ENCODE results near the gene PEX6.
A peak's percentile ranks its signal among the peaks of the same experiment; 100 is the strongest.

PEX6 gene

DNA sequence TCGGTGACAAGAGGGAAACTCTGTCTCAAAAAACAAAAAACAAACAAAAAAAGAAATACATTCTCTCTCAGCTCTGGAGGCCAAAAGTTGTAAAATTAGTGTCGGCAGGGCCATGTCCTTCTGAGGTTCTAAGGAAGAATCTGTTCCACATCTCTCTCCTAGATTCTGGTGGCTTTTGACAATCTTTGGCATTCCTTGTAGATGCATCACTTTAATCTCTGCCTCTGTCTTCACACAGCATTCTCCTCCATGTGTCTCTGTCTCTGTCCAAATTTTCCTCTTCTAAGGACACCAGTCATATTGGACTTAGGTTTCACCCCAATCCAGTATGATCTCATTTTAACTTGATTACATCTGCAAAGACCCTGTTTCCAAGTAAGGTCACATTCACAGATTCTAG is 14.5 kb upstream of the PEX6 start:
- no peak overlapping the region for H2BK120ac ChIP-seq (ENCODE audit: low read depth, low read length)
- no CpG with 5 or more reads among the region's 2 CpGs for WGBS (ENCODE audit: extremely low coverage, insufficient coverage, low lambda C conversion rate)
- H2BK5ac ChIP-seq (ENCODE audit: low read length), result no peak overlapping the region
- H2BK15ac ChIP-seq (replicated peaks; ENCODE audit: low read depth), result no peak overlapping the region
- no peaks in the 10 kb centered on the region for H3K79me1 ChIP-seq (ENCODE audit: low read length)
- H3K79me2 ChIP-seq (ENCODE audit: control insufficient read depth, insufficient read depth, low read length), result no peaks in the 10 kb centered on the region
- no peak overlapping the region for H4K8ac ChIP-seq (ENCODE audit: low read depth, low read length)
- H2AK5ac ChIP-seq (ENCODE audit: low read length), result no peak overlapping the region
- no peak overlapping the region for H3K27ac ChIP-seq (ENCODE audit: low read depth, low read length)
- no peak overlapping the region for H3K9ac ChIP-seq (ENCODE audit: low read length)
- H3K4me3 ChIP-seq (ENCODE audit: low read length), result no peak overlapping the region
- no peak overlapping the region for H3K56ac ChIP-seq (ENCODE audit: low read length)
- no peak overlapping the region for H4K5ac ChIP-seq (ENCODE audit: low read length)
- peaks cover 2% of the 10 kb centered on the region for H3K36me3 ChIP-seq (ENCODE audit: control insufficient read depth, insufficient read depth, low read length)
- DNase-seq, result no peak
- no peaks in the 10 kb centered on the region for H3K4me1 ChIP-seq (ENCODE audit: control insufficient read depth, low read depth, low read length)
- H3K4ac ChIP-seq (ENCODE audit: low read depth, low read length), result no peak overlapping the region
- H3K27me3 ChIP-seq (ENCODE audit: insufficient read depth, low read length, poor library complexity), result no peaks in the 10 kb centered on the region
- no peak overlapping the region for H3K23ac ChIP-seq (ENCODE audit: low read length)
- H3K18ac ChIP-seq (ENCODE audit: low read length), result no peak overlapping the region
- H3K4me2 ChIP-seq (ENCODE audit: low read length), result no peak overlapping the region

DNA sequence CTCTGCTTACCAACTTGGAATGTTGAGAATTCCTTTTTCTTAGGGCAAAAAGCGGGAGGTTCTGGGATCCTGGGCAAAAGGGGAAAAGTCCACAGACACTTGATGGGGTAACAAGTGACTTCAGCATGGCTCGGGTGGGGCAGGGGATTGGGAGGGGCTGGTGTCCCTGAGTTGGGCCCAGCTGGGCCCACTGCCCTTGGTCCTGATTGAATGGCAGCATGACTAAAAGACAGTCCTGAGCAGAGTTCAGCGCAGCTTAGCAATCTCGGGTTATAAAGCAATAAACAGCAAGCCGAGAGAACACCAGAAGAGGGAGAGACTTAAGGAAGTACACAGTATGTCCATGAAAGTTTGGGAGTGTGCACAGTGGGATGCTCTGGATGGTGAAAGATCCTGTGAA is 10.9 kb upstream of the PEX6 start:
- no peak overlapping the region for H3K4me3 ChIP-seq (ENCODE audit: low read length)
- no peak overlapping the region for H3K9ac ChIP-seq (ENCODE audit: low read length)
- peaks cover 2% of the 10 kb centered on the region for H3K36me3 ChIP-seq (ENCODE audit: control insufficient read depth, insufficient read depth, low read length)
- no peak overlapping the region for H3K18ac ChIP-seq (ENCODE audit: low read length)
- no peak overlapping the region for H3K27ac ChIP-seq (ENCODE audit: low read depth, low read length)
- no peak overlapping the region for H3K56ac ChIP-seq (ENCODE audit: low read length)
- H4K8ac ChIP-seq (ENCODE audit: low read depth, low read length), result no peak overlapping the region
- H3K27me3 ChIP-seq (ENCODE audit: insufficient read depth, low read length, poor library complexity), result no peaks in the 10 kb centered on the region
- no peak overlapping the region for H2BK15ac ChIP-seq (replicated peaks; ENCODE audit: low read depth)
- H4K5ac ChIP-seq (ENCODE audit: low read length), result no peak overlapping the region
- H2AK5ac ChIP-seq (ENCODE audit: low read length), result no peak overlapping the region
- H3K4ac ChIP-seq (ENCODE audit: low read depth, low read length), result no peak overlapping the region
- peaks cover 11% of the 10 kb centered on the region for H3K79me1 ChIP-seq (ENCODE audit: low read length)
- H3K23ac ChIP-seq (ENCODE audit: low read length), result no peak overlapping the region
- H2BK120ac ChIP-seq (ENCODE audit: low read depth, low read length), result no peak overlapping the region
- DNase-seq, result no peak
- no peak overlapping the region for H3K4me2 ChIP-seq (ENCODE audit: low read length)
- peaks cover 2% of the 10 kb centered on the region for H3K4me1 ChIP-seq (ENCODE audit: control insufficient read depth, low read depth, low read length)
- WGBS (ENCODE audit: extremely low coverage, insufficient coverage, low lambda C conversion rate), result no CpG with 5 or more reads among the region's 5 CpGs
- H3K79me2 ChIP-seq (ENCODE audit: control insufficient read depth, insufficient read depth, low read length), result peaks cover 5% of the 10 kb centered on the region
- no peak overlapping the region for H2BK5ac ChIP-seq (ENCODE audit: low read length)

DNA sequence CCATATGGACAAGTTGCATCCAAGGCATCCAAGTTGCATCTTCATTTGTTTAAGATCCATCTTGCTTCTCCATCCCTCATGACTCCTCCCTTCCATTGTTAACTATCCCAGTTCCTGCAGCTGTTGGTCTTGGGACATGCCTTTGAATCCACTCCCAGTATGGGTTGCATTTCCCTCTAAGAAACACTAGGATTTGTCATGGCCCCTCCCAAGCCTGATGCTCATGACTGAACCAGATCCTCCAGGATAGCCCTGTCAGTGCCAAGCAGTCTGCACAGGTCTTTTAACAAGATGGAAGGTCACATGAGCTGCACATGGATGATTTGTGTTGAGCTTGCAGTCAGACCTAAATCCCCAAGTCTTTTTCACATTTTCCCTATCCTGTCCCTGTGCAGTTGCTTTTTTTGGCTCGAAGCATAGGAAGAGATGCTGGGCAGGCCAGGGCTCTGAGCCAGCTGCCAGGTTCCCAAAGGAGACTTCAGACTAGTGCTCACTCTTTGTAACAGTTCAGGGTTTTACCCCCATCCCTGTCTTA is 9.6 kb upstream of the PEX6 start:
- no peak overlapping the region for H4K5ac ChIP-seq (ENCODE audit: low read length)
- H3K27me3 ChIP-seq (ENCODE audit: insufficient read depth, low read length, poor library complexity), result no peaks in the 10 kb centered on the region
- peaks cover 2% of the 10 kb centered on the region for H3K4me1 ChIP-seq (ENCODE audit: control insufficient read depth, low read depth, low read length)
- WGBS (ENCODE audit: extremely low coverage, insufficient coverage, low lambda C conversion rate), result no CpG with 5 or more reads among the region's 1 CpG
- H3K9ac ChIP-seq (ENCODE audit: low read length), result no peak overlapping the region
- H3K4me2 ChIP-seq (ENCODE audit: low read length), result no peak overlapping the region
- no peak overlapping the region for H2AK5ac ChIP-seq (ENCODE audit: low read length)
- no peak overlapping the region for H2BK120ac ChIP-seq (ENCODE audit: low read depth, low read length)
- no peak overlapping the region for H3K23ac ChIP-seq (ENCODE audit: low read length)
- H3K4me3 ChIP-seq (ENCODE audit: low read length), result no peak overlapping the region
- no peak overlapping the region for H4K8ac ChIP-seq (ENCODE audit: low read depth, low read length)
- peaks cover 11% of the 10 kb centered on the region for H3K79me1 ChIP-seq (ENCODE audit: low read length)
- H2BK15ac ChIP-seq (replicated peaks; ENCODE audit: low read depth), result no peak overlapping the region
- H3K36me3 ChIP-seq (ENCODE audit: control insufficient read depth, insufficient read depth, low read length), result peaks cover 2% of the 10 kb centered on the region
- no peak overlapping the region for H2BK5ac ChIP-seq (ENCODE audit: low read length)
- H3K18ac ChIP-seq (ENCODE audit: low read length), result no peak overlapping the region
- peaks cover 5% of the 10 kb centered on the region for H3K79me2 ChIP-seq (ENCODE audit: control insufficient read depth, insufficient read depth, low read length)
- DNase-seq, result peak; percentile 31
- no peak overlapping the region for H3K4ac ChIP-seq (ENCODE audit: low read depth, low read length)
- H3K27ac ChIP-seq (ENCODE audit: low read depth, low read length), result no peak overlapping the region
- no peak overlapping the region for H3K56ac ChIP-seq (ENCODE audit: low read length)

DNA sequence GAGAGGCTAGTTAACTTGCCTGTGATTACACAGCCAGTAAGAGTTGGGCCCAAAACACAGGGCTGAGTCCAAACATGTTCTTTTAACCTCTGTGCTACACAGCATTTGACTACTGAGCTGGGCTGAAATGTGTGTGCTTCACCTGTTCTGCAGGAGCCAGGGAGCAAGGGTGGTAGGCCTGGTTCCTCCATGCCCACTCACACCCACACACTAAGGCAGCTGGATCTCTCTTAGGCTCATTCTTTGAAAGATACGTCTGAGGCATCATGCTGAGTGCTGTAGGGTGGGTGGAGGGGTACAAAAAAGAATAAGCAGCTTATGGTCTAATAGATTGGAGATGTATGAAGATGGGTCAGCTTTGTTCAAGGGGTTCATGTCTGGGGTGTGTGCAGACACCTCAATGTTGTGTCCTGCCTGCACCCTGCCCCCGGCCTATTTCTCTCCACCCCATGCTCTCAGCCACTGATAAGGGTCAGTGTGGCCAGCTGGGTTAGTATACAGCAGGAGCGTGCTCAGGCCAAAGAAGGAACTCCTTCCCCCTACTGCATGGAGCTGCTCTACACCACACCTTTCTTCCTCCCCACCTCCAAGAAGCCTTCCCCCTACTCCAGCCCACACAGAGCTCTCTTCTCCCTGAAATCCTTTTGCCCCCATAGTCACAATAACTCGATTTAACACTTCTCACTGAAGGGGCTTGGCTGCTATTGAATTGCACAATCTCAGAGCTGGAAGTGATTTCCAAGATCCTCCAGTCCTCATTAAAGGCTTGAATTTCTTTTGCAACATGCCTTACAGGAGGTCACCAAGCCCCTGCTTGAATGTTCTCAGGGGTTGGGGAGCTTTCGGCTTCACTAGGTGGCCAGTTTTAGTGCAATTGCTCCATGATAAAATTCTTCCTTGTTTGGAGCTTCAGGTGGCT is 8.8 kb upstream of the PEX6 start:
- H3K4me1 ChIP-seq (ENCODE audit: control insufficient read depth, low read depth, low read length), result peaks cover 2% of the 10 kb centered on the region
- H3K4me2 ChIP-seq (ENCODE audit: low read length), result no peak overlapping the region
- H3K27ac ChIP-seq (ENCODE audit: low read depth, low read length), result no peak overlapping the region
- H4K8ac ChIP-seq (ENCODE audit: low read depth, low read length), result no peak overlapping the region
- H3K79me2 ChIP-seq (ENCODE audit: control insufficient read depth, insufficient read depth, low read length), result peaks cover 5% of the 10 kb centered on the region
- H3K23ac ChIP-seq (ENCODE audit: low read length), result no peak overlapping the region
- H3K4ac ChIP-seq (ENCODE audit: low read depth, low read length), result no peak overlapping the region
- H3K27me3 ChIP-seq (ENCODE audit: insufficient read depth, low read length, poor library complexity), result no peaks in the 10 kb centered on the region
- no peak overlapping the region for H2BK15ac ChIP-seq (replicated peaks; ENCODE audit: low read depth)
- H2BK120ac ChIP-seq (ENCODE audit: low read depth, low read length), result no peak overlapping the region
- no peak for DNase-seq
- H2AK5ac ChIP-seq (ENCODE audit: low read length), result no peak overlapping the region
- no peak overlapping the region for H3K56ac ChIP-seq (ENCODE audit: low read length)
- no peak overlapping the region for H3K9ac ChIP-seq (ENCODE audit: low read length)
- H2BK5ac ChIP-seq (ENCODE audit: low read length), result no peak overlapping the region
- peaks cover 11% of the 10 kb centered on the region for H3K79me1 ChIP-seq (ENCODE audit: low read length)
- WGBS (ENCODE audit: extremely low coverage, insufficient coverage, low lambda C conversion rate), result no CpG with 5 or more reads among the region's 5 CpGs
- H3K36me3 ChIP-seq (ENCODE audit: control insufficient read depth, insufficient read depth, low read length), result peaks cover 2% of the 10 kb centered on the region
- no peak overlapping the region for H3K4me3 ChIP-seq (ENCODE audit: low read length)
- no peak overlapping the region for H4K5ac ChIP-seq (ENCODE audit: low read length)
- H3K18ac ChIP-seq (ENCODE audit: low read length), result no peak overlapping the region

DNA sequence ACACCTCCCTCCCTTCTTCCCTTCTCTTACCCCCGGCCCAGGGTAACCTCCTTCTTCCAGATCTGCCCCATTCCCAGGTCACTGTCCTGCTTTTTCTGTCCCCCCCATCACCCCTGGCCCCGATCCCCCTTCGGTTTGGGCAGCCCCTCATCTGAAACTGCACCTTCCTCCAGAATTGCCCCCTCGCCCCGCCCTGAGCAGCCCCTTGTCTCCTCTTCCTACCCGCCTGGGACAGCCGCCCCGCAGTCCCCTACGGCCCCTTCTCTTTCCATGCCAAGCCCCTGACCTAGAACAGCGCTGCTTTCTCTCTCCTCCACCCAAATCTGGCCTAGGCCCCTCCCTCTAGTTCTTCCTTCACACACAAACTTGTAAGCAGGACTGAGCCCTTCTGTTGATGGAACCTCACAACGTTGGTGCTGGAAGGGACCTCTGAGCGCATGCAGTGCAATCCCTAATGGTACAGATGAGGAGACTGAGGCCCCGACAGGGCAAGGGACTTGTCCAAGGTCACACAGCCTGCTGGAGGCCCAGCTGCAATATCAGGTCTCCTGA is 6.0 kb upstream of the PEX6 start:
- DNase-seq, result peak; percentile 51
- H3K27ac ChIP-seq (ENCODE audit: low read depth, low read length), result peak overlapping the region; percentile 56

More for the DNA sequence above, 6.0 kb upstream of the PEX6 start:
- Histone ChIP-seq H3K4me3 (ENCODE audit: low read length) (peak overlapping the region; percentile 79), H3K79me2 (ENCODE audit: control insufficient read depth, insufficient read depth, low read length) (peaks cover 5% of the 10 kb centered on the region), H4K5ac (ENCODE audit: low read length) (no peak overlapping the region), H3K56ac (ENCODE audit: low read length) (peak overlapping the region; percentile 92), H2BK15ac (replicated peaks; ENCODE audit: low read depth) (no peak overlapping the region), H3K18ac (ENCODE audit: low read length) (peak overlapping the region; percentile 62), H3K4me2 (ENCODE audit: low read length) (peak overlapping the region; percentile 67), H2BK5ac (ENCODE audit: low read length) (no peak overlapping the region), H3K27me3 (ENCODE audit: insufficient read depth, low read length, poor library complexity) (no peaks in the 10 kb centered on the region), H2BK120ac (ENCODE audit: low read depth, low read length) (no peak overlapping the region), H3K4ac (ENCODE audit: low read depth, low read length) (no peak overlapping the region), H3K23ac (ENCODE audit: low read length) (no peak overlapping the region), H3K4me1 (ENCODE audit: control insufficient read depth, low read depth, low read length) (peaks cover 2% of the 10 kb centered on the region), H3K9ac (ENCODE audit: low read length) (peak overlapping the region; percentile 89), H3K36me3 (ENCODE audit: control insufficient read depth, insufficient read depth, low read length) (no peaks in the 10 kb centered on the region), H3K79me1 (ENCODE audit: low read length) (peaks cover 11% of the 10 kb centered on the region), H4K8ac (ENCODE audit: low read depth, low read length) (no peak overlapping the region), H2AK5ac (ENCODE audit: low read length) (peak overlapping the region; percentile 69)
- no CpG with 5 or more reads among the region's 13 CpGs for WGBS (ENCODE audit: extremely low coverage, insufficient coverage, low lambda C conversion rate)
